RWPE2 (cell line): ENCODE measurements around the gene CACNA2D3.

Source experiments
- ATAC-seq: fragments of 200-7000 bp; cut with Tn5 transposase; 3 replicates; pipeline ENCODE4 v1.9.1; 2021; ENCODE audit warnings: low read depth
- DNase-seq: peaks from one replicate; pipeline ENCODE4 v3.0.0-alpha.2; 2020; ENCODE audit warnings: low spot score
- H3K27ac ChIP-seq: fragments of 450-650 bp; 2 replicates; pipeline ENCODE4 v1.5.1; 2017; ENCODE audit warnings: mild to moderate bottlenecking; ENCODE audit not compliant: poor library complexity, severe bottlenecking
- H3K27me3 ChIP-seq: fragments of 250-450 bp; sonication (Bioruptor Pico); 2 replicates; pipeline ENCODE4 v1.5.1; 2021; ENCODE audit warnings: mild to moderate bottlenecking, moderate library complexity; ENCODE audit not compliant: insufficient read depth, poor library complexity, severe bottlenecking
- H3K36me3 ChIP-seq: fragments of 250-450 bp; sonication (Bioruptor Pico); 2 replicates; pipeline ENCODE4 v1.5.1; 2020; ENCODE audit warnings: low read depth, mild to moderate bottlenecking, moderate library complexity
- H3K4me1 ChIP-seq: fragments of 250-450 bp; sonication (Bioruptor Pico); 2 replicates; pipeline ENCODE4 v1.5.1; 2021; ENCODE audit warnings: mild to moderate bottlenecking, moderate library complexity; ENCODE audit not compliant: insufficient read depth, poor library complexity, severe bottlenecking
- H3K4me3 ChIP-seq: fragments of 250-450 bp; sonication (Bioruptor Pico); 2 replicates; pipeline ENCODE4 v1.5.1; 2021; ENCODE audit warnings: mild to moderate bottlenecking, moderate library complexity; ENCODE audit not compliant: severe bottlenecking
- H3K9me3 ChIP-seq: fragments of 250-450 bp; sonication (Bioruptor Pico); 2 replicates; pipeline ENCODE4 v1.5.1; 2021; ENCODE audit warnings: mild to moderate bottlenecking, moderate library complexity; ENCODE audit not compliant: severe bottlenecking
- CTCF ChIP-seq: fragments of 450-650 bp; IDR thresholded peaks from one replicate; pipeline ENCODE4 v1.5.1; 2017; ENCODE audit warnings: mild to moderate bottlenecking, moderate library complexity; ENCODE audit not compliant: poor library complexity, severe bottlenecking

Gene CACNA2D3

GRCh38 chr3:55017876-55018275 is 895.5 kb downstream of the CACNA2D3 start:
- Histone ChIP-seq H3K27ac (no peak overlapping the region), H3K36me3 (no peaks in the 10 kb centered on the region), H3K9me3 (no peaks in the 10 kb centered on the region), H3K27me3 (no peaks in the 10 kb centered on the region), H3K4me1 (no peaks in the 10 kb centered on the region), H3K4me3 (no peak overlapping the region)
- TF ChIP-seq CTCF: no peak
- DNase-seq (no peak), ATAC-seq (no peak)

- Histone ChIP-seq H3K4me3 (no peak overlapping the region), H3K27ac (no peak overlapping the region), H3K4me1 (no peaks in the 10 kb centered on the region), H3K9me3 (no peaks in the 10 kb centered on the region), H3K36me3 (no peaks in the 10 kb centered on the region), H3K27me3 (no peaks in the 10 kb centered on the region)
- DNase-seq (no peak), ATAC-seq (no peak)
- TF ChIP-seq CTCF: no peak
Observed at GRCh38 chr3:55030938-55031337, 908.6 kb downstream of the CACNA2D3 start.

GRCh38 chr3:55036883-55037577 is 914.7 kb downstream of the CACNA2D3 start:
- H3K4me1 ChIP-seq: no peaks in the 10 kb centered on the region
- ATAC-seq (no peak), DNase-seq (no peak)
- no peak overlapping the region for H3K27ac ChIP-seq
- no peak overlapping the region for H3K4me3 ChIP-seq
- no peaks in the 10 kb centered on the region for H3K9me3 ChIP-seq
- H3K27me3 ChIP-seq: no peaks in the 10 kb centered on the region
- no peaks in the 10 kb centered on the region for H3K36me3 ChIP-seq
- no peak for TF ChIP-seq CTCF

GRCh38 chr3:55042591-55042990 is 920.2 kb downstream of the CACNA2D3 start:
- TF ChIP-seq CTCF: peak; percentile 25
- Histone ChIP-seq H3K27ac (no peak overlapping the region), H3K27me3 (no peaks in the 10 kb centered on the region), H3K36me3 (no peaks in the 10 kb centered on the region), H3K4me3 (no peak overlapping the region), H3K4me1 (no peaks in the 10 kb centered on the region), H3K9me3 (no peaks in the 10 kb centered on the region)
- ATAC-seq (no peak), DNase-seq (no peak)

- H3K4me3 ChIP-seq: no peak overlapping the region
- ATAC-seq: no peak
- H3K36me3 ChIP-seq: no peaks in the 10 kb centered on the region
Observed at GRCh38 chr3:55044486-55044885, 922.1 kb downstream of the CACNA2D3 start.

More at GRCh38 chr3:55044486-55044885, 922.1 kb downstream of the CACNA2D3 start:
- H3K4me1 ChIP-seq: no peaks in the 10 kb centered on the region
- DNase-seq: no peak
- no peak for TF ChIP-seq CTCF
- H3K27ac ChIP-seq: no peak overlapping the region
- no peaks in the 10 kb centered on the region for H3K27me3 ChIP-seq
- H3K9me3 ChIP-seq: no peaks in the 10 kb centered on the region
